Measurements from ENCODE around the gene PKP4.

DNA sequence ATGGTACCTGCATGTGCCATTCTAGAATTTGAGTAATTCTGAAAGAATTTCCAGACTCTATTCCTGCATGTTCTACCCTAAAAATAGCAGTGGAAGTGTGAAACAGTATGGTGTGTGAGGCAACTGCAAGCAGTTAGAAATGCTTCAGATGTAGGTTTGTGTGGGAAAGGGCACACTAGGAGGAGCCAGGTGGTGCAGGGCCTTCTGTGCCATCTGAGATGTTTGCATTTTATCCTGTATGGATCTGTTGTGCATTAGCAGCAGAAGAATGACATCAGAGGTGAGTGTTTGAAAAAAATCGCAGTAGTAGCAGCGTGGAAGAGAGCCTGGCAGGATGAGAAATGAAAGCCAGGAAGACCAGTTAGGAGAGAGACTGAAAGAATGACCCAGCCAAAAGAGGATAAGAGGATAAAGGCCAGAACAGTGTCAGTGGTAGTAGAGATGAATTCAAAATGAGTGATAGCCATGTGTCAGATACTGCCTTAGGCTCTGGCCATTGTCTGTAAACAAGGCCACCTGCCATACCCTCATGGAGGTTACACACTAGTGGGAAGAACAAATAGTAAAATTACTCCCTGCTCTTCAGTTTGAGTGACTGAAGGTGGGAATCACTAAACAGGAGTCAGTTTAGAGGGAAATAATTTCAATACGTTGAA is 142.2 kb downstream of the PKP4 start:
- TF ChIP-seq, protein P1, sequence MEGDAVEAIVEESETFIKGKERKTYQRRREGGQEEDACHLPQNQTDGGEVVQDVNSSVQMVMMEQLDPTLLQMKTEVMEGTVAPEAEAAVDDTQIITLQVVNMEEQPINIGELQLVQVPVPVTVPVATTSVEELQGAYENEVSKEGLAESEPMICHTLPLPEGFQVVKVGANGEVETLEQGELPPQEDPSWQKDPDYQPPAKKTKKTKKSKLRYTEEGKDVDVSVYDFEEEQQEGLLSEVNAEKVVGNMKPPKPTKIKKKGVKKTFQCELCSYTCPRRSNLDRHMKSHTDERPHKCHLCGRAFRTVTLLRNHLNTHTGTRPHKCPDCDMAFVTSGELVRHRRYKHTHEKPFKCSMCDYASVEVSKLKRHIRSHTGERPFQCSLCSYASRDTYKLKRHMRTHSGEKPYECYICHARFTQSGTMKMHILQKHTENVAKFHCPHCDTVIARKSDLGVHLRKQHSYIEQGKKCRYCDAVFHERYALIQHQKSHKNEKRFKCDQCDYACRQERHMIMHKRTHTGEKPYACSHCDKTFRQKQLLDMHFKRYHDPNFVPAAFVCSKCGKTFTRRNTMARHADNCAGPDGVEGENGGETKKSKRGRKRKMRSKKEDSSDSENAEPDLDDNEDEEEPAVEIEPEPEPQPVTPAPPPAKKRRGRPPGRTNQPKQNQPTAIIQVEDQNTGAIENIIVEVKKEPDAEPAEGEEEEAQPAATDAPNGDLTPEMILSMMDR (IDR thresholded peaks at IDR 0.05), result no peak
- TF ChIP-seq POLR2A (IDR thresholded peaks at IDR 0.05), result no peak
